CD4-positive, CD25-positive, alpha-beta regulatory T cell (primary cell): Measurements from ENCODE around the gene LAMA1. TPM values are rescaled to one million over a fixed set of nuclear protein-coding genes. Genes with fewer than 3 reads are reported as not detected.

Experiments used
- ATAC-seq, 2 donors: fragments of 150-1000 bp; cut with Tn5 transposase; one replicate each; pipeline ENCODE4 v1.10.0; 2021; ENCODE audit warnings: low read depth in 2 of 2, moderate number of reproducible peaks in 2 of 2, moderate library complexity in 1 of 2
- DNase-seq, 3 donors: peaks; one replicate each; pipeline versions ENCODE4 v3.0.0 to v3.0.0-alpha.2; 2012 to 2022; ENCODE audit warnings: mixed read lengths in 1 of 3
- H3K27ac ChIP-seq: one replicate; pipeline ENCODE4 v1.7.0; 2013; ENCODE audit warnings: mild to moderate bottlenecking, low read length; ENCODE audit not compliant: insufficient read depth, poor library complexity, severe bottlenecking
- H3K27me3 ChIP-seq: one replicate; pipeline ENCODE4 v1.7.0; 2013; ENCODE audit warnings: low read length; ENCODE audit not compliant: control insufficient read depth, insufficient read depth
- H3K36me3 ChIP-seq: one replicate; pipeline ENCODE4 v1.7.0; 2013; ENCODE audit warnings: mild to moderate bottlenecking, low read length, moderate library complexity; ENCODE audit not compliant: control insufficient read depth, insufficient read depth
- H3K4me1 ChIP-seq: 2 replicates; pipeline ENCODE4 v1.7.0; 2013; ENCODE audit warnings: mild to moderate bottlenecking, low read length; ENCODE audit not compliant: insufficient read depth, control insufficient read depth, poor library complexity, severe bottlenecking
- H3K4me3 ChIP-seq: one replicate; pipeline ENCODE4 v1.7.0; 2013; ENCODE audit warnings: low read depth, mild to moderate bottlenecking, low read length, moderate library complexity
- H3K9me3 ChIP-seq, 2 experiments: 1 replicate in 1 of 2; 2 replicates in 1 of 2; pipeline ENCODE4 v1.7.0; 2013; ENCODE audit warnings: low read length in 2 of 2, mild to moderate bottlenecking in 1 of 2, moderate library complexity in 1 of 2; ENCODE audit not compliant: control insufficient read depth in 2 of 2
- H3K27ac Mint-ChIP-seq, 3 donors: one replicate each; pipeline ENCODE4 v1.8.0; 2020 to 2022; ENCODE audit warnings: mild to moderate bottlenecking in 3 of 3, mixed read lengths in 3 of 3, moderate library complexity in 2 of 3
- H3K27me3 Mint-ChIP-seq: one replicate; pipeline ENCODE4 v1.8.0; 2022; ENCODE audit warnings: mild to moderate bottlenecking, mixed read lengths
- H3K36me3 Mint-ChIP-seq: one replicate; pipeline ENCODE4 v1.8.0; 2020; ENCODE audit warnings: mixed read lengths
- H3K4me1 Mint-ChIP-seq, 4 donors: one replicate each; pipeline ENCODE4 v1.8.0; 2020 to 2022; ENCODE audit warnings: mixed read lengths in 4 of 4, mild to moderate bottlenecking in 1 of 4
- H3K4me3 Mint-ChIP-seq, 4 donors: one replicate each; pipeline ENCODE4 v1.8.0; 2020 to 2022; ENCODE audit warnings: mild to moderate bottlenecking in 4 of 4, mixed read lengths in 4 of 4, moderate library complexity in 3 of 4
- H3K9me3 Mint-ChIP-seq, 7 donors: one replicate each; pipeline ENCODE4 v1.8.0; 2020 to 2022; ENCODE audit warnings: mixed read lengths in 7 of 7, mild to moderate bottlenecking in 3 of 7, moderate library complexity in 2 of 7
- polyA plus RNA-seq, 4 donors: library from polyadenylated mRNA; unstranded; fragments of 300-500 nt; fragmentation: Illumina TruSeq; gene quantifications; one replicate each; pipeline ENCODE4 v1.2.3, GENCODE V29; 2021
- total RNA-seq: library from RNA; stranded (reverse); gene quantifications from one replicate; pipeline ENCODE4 v1.2.3, GENCODE V29; 2022

Gene LAMA1
- total and polyA plus RNA-seq, 5 donors from 2014 or later = not detected

- Mint-ChIP-seq H3K36me3 (no peaks in the 10 kb centered on the region), H3K4me3 (no peak overlapping the region), H3K4me1 (no peaks in the 10 kb centered on the region), H3K27ac (peak overlapping the region in 1 of 3 donors; percentile 20), H3K27me3 (no peaks in the 10 kb centered on the region), H3K9me3 (peaks cover 2 to 26% (median 5%) of the 10 kb centered on the region in 7 donors)
- no peak overlapping the region for H3K27ac ChIP-seq
- no peak overlapping the region for H3K4me3 ChIP-seq
- H3K4me1 ChIP-seq = no peaks in the 10 kb centered on the region
- H3K9me3 ChIP-seq = no peaks in the 10 kb centered on the region
- DNase-seq (no peak), ATAC-seq (no peak)
- H3K27me3 ChIP-seq = no peaks in the 10 kb centered on the region
- H3K36me3 ChIP-seq = no peaks in the 10 kb centered on the region
Measured at GRCh38 chr18:6949800-6950586, 167.6 kb downstream of the LAMA1 start.

GRCh38 chr18:6948281-6949055 is 169.1 kb downstream of the LAMA1 start:
- Mint-ChIP-seq H3K4me3 (no peak overlapping the region), H3K27me3 (no peaks in the 10 kb centered on the region), H3K9me3 (peaks cover 0 to 18% (median 4%) of the 10 kb centered on the region in 7 donors), H3K4me1 (no peaks in the 10 kb centered on the region), H3K36me3 (no peaks in the 10 kb centered on the region), H3K27ac (no peak overlapping the region)
- Histone ChIP-seq H3K4me1 (no peaks in the 10 kb centered on the region), H3K4me3 (no peak overlapping the region), H3K27me3 (no peaks in the 10 kb centered on the region), H3K27ac (no peak overlapping the region), H3K9me3 (no peaks in the 10 kb centered on the region), H3K36me3 (no peaks in the 10 kb centered on the region)
- DNase-seq = no peak
- no peak for ATAC-seq

- H3K36me3 Mint-ChIP-seq = no peaks in the 10 kb centered on the region
- no peaks in the 10 kb centered on the region for H3K27me3 ChIP-seq
- H3K27me3 Mint-ChIP-seq = no peaks in the 10 kb centered on the region
- ATAC-seq (no peak), DNase-seq (no peak)
- H3K9me3 ChIP-seq = no peaks in the 10 kb centered on the region
- no peaks in the 10 kb centered on the region for H3K36me3 ChIP-seq
- no peaks in the 10 kb centered on the region for H3K4me1 Mint-ChIP-seq
- peaks cover 0 to 18% (median 4%) of the 10 kb centered on the region in 7 donors for H3K9me3 Mint-ChIP-seq
- no peak overlapping the region for H3K4me3 Mint-ChIP-seq
- H3K4me1 ChIP-seq = no peaks in the 10 kb centered on the region
- H3K27ac Mint-ChIP-seq = no peak overlapping the region
- no peak overlapping the region for H3K4me3 ChIP-seq
- H3K27ac ChIP-seq = no peak overlapping the region
Measured at GRCh38 chr18:6947338-6948030, 170.1 kb downstream of the LAMA1 start.

GRCh38 chr18:6943143-6943542 is 174.5 kb downstream of the LAMA1 start:
- DNase-seq = no peak
- H3K4me1 ChIP-seq = no peaks in the 10 kb centered on the region
- no peak for ATAC-seq
- H3K27ac ChIP-seq = no peak overlapping the region
- Mint-ChIP-seq H3K27me3 (no peaks in the 10 kb centered on the region), H3K9me3 (peaks cover 1 to 11% (median 4%) of the 10 kb centered on the region in 7 donors), H3K27ac (no peak overlapping the region), H3K36me3 (no peaks in the 10 kb centered on the region), H3K4me1 (no peaks in the 10 kb centered on the region), H3K4me3 (no peak overlapping the region)
- H3K27me3 ChIP-seq = no peaks in the 10 kb centered on the region
- no peaks in the 10 kb centered on the region for H3K36me3 ChIP-seq
- H3K9me3 ChIP-seq = no peaks in the 10 kb centered on the region
- no peak overlapping the region for H3K4me3 ChIP-seq

GRCh38 chr18:6942742-6943141 is 174.9 kb downstream of the LAMA1 start:
- H3K27ac Mint-ChIP-seq = no peak overlapping the region
- no peak for DNase-seq
- H3K27me3 Mint-ChIP-seq = no peaks in the 10 kb centered on the region
- peaks cover 1 to 9% (median 4%) of the 10 kb centered on the region in 7 donors for H3K9me3 Mint-ChIP-seq
- H3K36me3 Mint-ChIP-seq = no peaks in the 10 kb centered on the region
- H3K27ac ChIP-seq = no peak overlapping the region
- no peaks in the 10 kb centered on the region for H3K9me3 ChIP-seq
- no peak overlapping the region for H3K4me3 Mint-ChIP-seq
- no peaks in the 10 kb centered on the region for H3K27me3 ChIP-seq
- no peak overlapping the region for H3K4me3 ChIP-seq
- no peaks in the 10 kb centered on the region for H3K36me3 ChIP-seq
- H3K4me1 Mint-ChIP-seq = no peaks in the 10 kb centered on the region
- no peak for ATAC-seq
- no peaks in the 10 kb centered on the region for H3K4me1 ChIP-seq

- Histone ChIP-seq H3K27me3 (no peaks in the 10 kb centered on the region), H3K27ac (no peak overlapping the region), H3K36me3 (no peaks in the 10 kb centered on the region), H3K4me3 (no peak overlapping the region), H3K9me3 (no peaks in the 10 kb centered on the region), H3K4me1 (no peaks in the 10 kb centered on the region)
- no peaks in the 10 kb centered on the region for H3K36me3 Mint-ChIP-seq
- H3K27ac Mint-ChIP-seq = no peak overlapping the region
- no peaks in the 10 kb centered on the region for H3K4me1 Mint-ChIP-seq
- no peaks in the 10 kb centered on the region for H3K27me3 Mint-ChIP-seq
- H3K4me3 Mint-ChIP-seq = no peak overlapping the region
- ATAC-seq = no peak
- no peak for DNase-seq
- peaks cover 1 to 9% (median 4%) of the 10 kb centered on the region in 7 donors for H3K9me3 Mint-ChIP-seq
Measured at GRCh38 chr18:6941996-6942395, 175.6 kb downstream of the LAMA1 start.

GRCh38 chr18:6940451-6940850 is 177.1 kb downstream of the LAMA1 start:
- H3K27ac Mint-ChIP-seq = no peak overlapping the region
- H3K27me3 Mint-ChIP-seq = no peaks in the 10 kb centered on the region
- no peak for ATAC-seq
- no peak overlapping the region for H3K4me3 Mint-ChIP-seq
- Histone ChIP-seq H3K9me3 (no peaks in the 10 kb centered on the region), H3K4me3 (no peak overlapping the region), H3K27me3 (no peaks in the 10 kb centered on the region), H3K36me3 (no peaks in the 10 kb centered on the region), H3K4me1 (no peaks in the 10 kb centered on the region), H3K27ac (no peak overlapping the region)
- H3K4me1 Mint-ChIP-seq = no peaks in the 10 kb centered on the region
- no peaks in the 10 kb centered on the region for H3K36me3 Mint-ChIP-seq
- peaks cover 0 to 12% (median 1%) of the 10 kb centered on the region in 7 donors for H3K9me3 Mint-ChIP-seq
- no peak for DNase-seq
